Measurements from ENCODE around the gene CAMK2N2.
A peak's percentile ranks its signal among the peaks of the same experiment; 100 is the strongest.

CAMK2N2 gene

DNA sequence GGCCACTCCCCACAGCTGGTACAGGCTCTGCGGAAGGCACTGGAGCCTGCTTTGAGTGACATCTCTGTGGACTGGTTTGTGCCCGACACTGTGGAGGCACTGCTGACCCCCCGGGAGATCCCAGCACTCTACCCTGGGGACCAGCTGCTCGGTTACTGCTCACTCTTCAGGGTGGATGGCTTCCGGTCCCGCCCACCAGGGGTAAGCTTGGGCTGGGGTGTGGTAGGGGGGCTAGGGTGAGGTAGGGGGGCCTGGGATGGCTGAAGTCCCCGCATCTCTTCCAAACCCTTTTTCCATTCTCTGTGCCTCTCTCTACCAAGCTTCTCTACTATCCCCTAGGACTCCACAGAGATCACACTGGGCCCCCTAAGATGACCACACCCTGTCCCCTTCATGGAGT is 24.1 kb downstream of the CAMK2N2 start:
- TF ChIP-seq, protein P1, sequence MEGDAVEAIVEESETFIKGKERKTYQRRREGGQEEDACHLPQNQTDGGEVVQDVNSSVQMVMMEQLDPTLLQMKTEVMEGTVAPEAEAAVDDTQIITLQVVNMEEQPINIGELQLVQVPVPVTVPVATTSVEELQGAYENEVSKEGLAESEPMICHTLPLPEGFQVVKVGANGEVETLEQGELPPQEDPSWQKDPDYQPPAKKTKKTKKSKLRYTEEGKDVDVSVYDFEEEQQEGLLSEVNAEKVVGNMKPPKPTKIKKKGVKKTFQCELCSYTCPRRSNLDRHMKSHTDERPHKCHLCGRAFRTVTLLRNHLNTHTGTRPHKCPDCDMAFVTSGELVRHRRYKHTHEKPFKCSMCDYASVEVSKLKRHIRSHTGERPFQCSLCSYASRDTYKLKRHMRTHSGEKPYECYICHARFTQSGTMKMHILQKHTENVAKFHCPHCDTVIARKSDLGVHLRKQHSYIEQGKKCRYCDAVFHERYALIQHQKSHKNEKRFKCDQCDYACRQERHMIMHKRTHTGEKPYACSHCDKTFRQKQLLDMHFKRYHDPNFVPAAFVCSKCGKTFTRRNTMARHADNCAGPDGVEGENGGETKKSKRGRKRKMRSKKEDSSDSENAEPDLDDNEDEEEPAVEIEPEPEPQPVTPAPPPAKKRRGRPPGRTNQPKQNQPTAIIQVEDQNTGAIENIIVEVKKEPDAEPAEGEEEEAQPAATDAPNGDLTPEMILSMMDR (IDR thresholded peaks at IDR 0.05; ENCODE audit: extremely low read depth, insufficient read depth, missing control alignments) = no peak
- no peak for DNase-seq (ENCODE audit: low spot score)
- in situ Hi-C loops (cut with MboI; ENCODE audit: low pct_unique_long_range_greater_than_20kb, low sequenced_read_pairs, unreplicated experiment) = loop anchor here (25.0 kb wide), 1 partner anchor 350 kb away; the partner anchor contains the start of gene PARL

- in situ Hi-C loops (cut with MboI; ENCODE audit: low pct_unique_long_range_greater_than_20kb, low sequenced_read_pairs, unreplicated experiment) = loop anchor here (25.0 kb wide), 1 partner anchor 349 kb away; the partner anchor contains the start of gene PARL
- TF ChIP-seq, protein P1 (IDR thresholded peaks at IDR 0.05; ENCODE audit: extremely low read depth, insufficient read depth, missing control alignments) = no peak
- peak; percentile 4 for DNase-seq (ENCODE audit: low spot score)
Observed at GRCh38 chr3:184236636-184237035, 24.7 kb downstream of the CAMK2N2 start.

DNA sequence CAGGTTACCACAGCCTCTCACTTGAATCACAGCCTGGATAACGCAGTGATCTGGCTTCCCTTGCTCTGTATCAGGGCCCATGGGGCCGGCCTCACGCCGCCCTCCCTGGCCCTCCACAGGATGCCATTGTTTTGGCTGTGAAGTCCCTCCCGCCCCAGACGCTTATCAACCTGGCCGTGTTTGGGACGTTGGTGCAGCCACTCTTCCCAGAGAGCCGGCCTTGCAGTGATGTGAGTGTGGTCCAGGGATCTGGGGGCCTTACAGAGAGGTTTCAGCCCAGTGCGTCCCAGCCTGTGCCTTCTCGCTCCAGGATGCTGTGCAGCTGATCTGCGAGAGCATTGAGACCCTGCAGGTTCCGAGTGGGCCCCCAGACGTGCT is 25.3 kb downstream of the CAMK2N2 start:
- TF ChIP-seq, protein P1 (IDR thresholded peaks at IDR 0.05; ENCODE audit: extremely low read depth, insufficient read depth, missing control alignments) = no peak
- DNase-seq (ENCODE audit: low spot score) = peak; percentile 9
- in situ Hi-C loops (cut with MboI; ENCODE audit: low pct_unique_long_range_greater_than_20kb, low sequenced_read_pairs, unreplicated experiment) = loop anchor here (25.0 kb wide), 1 partner anchor 349 kb away; the partner anchor contains the start of gene PARL

GRCh38 chr3:184235381-184236032 is 25.8 kb downstream of the CAMK2N2 start:
- in situ Hi-C loops (cut with MboI; ENCODE audit: low pct_unique_long_range_greater_than_20kb, low sequenced_read_pairs, unreplicated experiment) = loop anchor here (25.0 kb wide), 1 partner anchor 348 kb away; the partner anchor contains the start of gene PARL
- no peak for DNase-seq (ENCODE audit: low spot score)

DNA sequence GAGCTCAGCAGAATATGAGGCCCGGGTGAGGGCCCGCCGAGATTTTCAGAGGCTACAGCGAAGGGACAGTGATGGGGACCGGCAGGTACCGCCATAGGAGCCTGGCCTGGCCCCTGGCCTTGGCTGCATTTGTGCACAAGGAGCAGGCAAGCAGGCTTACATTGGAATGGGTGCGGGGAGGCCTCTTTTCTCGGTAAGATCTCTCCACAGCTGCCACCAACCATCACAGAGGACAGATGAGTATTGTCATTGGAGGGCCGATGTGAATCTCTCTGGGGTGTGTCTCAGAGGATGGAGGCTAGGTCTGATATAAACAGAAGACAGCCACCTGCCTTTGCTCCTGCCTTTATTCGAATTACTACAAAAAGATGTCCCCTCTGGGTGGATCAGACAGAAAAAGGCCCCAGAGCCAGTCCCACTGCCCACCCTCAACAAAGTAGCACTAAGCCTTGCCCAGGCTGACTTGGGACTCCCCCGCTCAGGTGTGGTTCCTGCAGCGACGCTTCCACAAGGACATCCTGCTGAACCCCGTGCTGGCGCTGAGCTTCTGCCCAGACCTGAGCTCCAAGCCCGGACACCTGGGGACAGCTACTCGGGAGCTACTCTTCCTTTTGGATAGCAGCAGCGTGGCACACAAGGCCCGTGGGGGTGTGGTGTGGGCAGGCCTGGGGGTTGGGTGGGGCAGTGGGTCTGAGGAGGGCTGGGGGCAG is 26.5 kb downstream of the CAMK2N2 start:
- in situ Hi-C loops (cut with MboI; ENCODE audit: low pct_unique_long_range_greater_than_20kb, low sequenced_read_pairs, unreplicated experiment) = loop anchor here (25.0 kb wide), 1 partner anchor 348 kb away; the partner anchor contains the start of gene PARL
- TF ChIP-seq, protein P1 (IDR thresholded peaks at IDR 0.05; ENCODE audit: extremely low read depth, insufficient read depth, missing control alignments) = no peak

More at GRCh38 chr3:184235381-184236032, 25.8 kb downstream of the CAMK2N2 start:
- TF ChIP-seq, protein P1 (IDR thresholded peaks at IDR 0.05; ENCODE audit: extremely low read depth, insufficient read depth, missing control alignments) = no peak

GRCh38 chr3:184234224-184234623 is 27.1 kb downstream of the CAMK2N2 start:
- peak; percentile 26 for DNase-seq (ENCODE audit: low spot score)
- TF ChIP-seq, protein P1 (IDR thresholded peaks at IDR 0.05; ENCODE audit: extremely low read depth, insufficient read depth, missing control alignments) = no peak
- in situ Hi-C loops (cut with MboI; ENCODE audit: low pct_unique_long_range_greater_than_20kb, low sequenced_read_pairs, unreplicated experiment) = loop anchor here (25.0 kb wide), 1 partner anchor 347 kb away; the partner anchor contains the start of gene PARL

More for the DNA sequence above, 26.5 kb downstream of the CAMK2N2 start:
- DNase-seq (ENCODE audit: low spot score) = peak; percentile 12

Data from GM13977 (cell line).